Vagina (tissue), 2 donors: ENCODE data around the gene MSI2. TPM values are rescaled to one million over a fixed set of nuclear protein-coding genes. Genes with fewer than 3 reads are reported as not detected.

Source experiments
- DNase-seq, 2 donors: peaks; one replicate each; pipeline ENCODE4 v3.0.0-alpha.2; 2017; ENCODE audit errors: extremely low spot score in 2 of 2
- H3K27ac ChIP-seq: fragments of 200-600 bp; sonication (generic); one replicate; pipeline ENCODE4 v1.5.1; 2019
- H3K27me3 ChIP-seq: fragments of 200-600 bp; sonication (generic); one replicate; pipeline ENCODE4 v1.5.1; 2019
- H3K36me3 ChIP-seq, 2 donors: fragments of 200-600 bp; sonication (generic); one replicate each; pipeline ENCODE4 v1.5.1; 2017 to 2019
- H3K4me1 ChIP-seq: fragments of 200-600 bp; sonication (generic); one replicate; pipeline ENCODE4 v1.5.1; 2019
- H3K4me3 ChIP-seq, 2 donors: fragments of 200-600 bp; sonication (generic); 1 replicate in 1 of 2; 2 replicates in 1 of 2; pipeline ENCODE4 v1.5.1; 2016 to 2019
- H3K9me3 ChIP-seq: fragments of 200-600 bp; sonication (generic); one replicate; pipeline ENCODE4 v1.5.1; 2019
- CTCF ChIP-seq, 3 experiments: fragments of 450-650 bp in 2 of 3; fragments of 200-600 bp in 1 of 3; sonication (generic) in 1 of 3; IDR thresholded peaks; one replicate each; pipeline ENCODE4 v1.5.1; 2017 to 2019; ENCODE audit warnings: antibody characterized with exemption in 3 of 3, mild to moderate bottlenecking in 2 of 3, moderate library complexity in 2 of 3
- POLR2A ChIP-seq, 2 donors: fragments of 450-650 bp; IDR thresholded peaks; one replicate each; pipeline ENCODE4 v1.6.1; 2017; ENCODE audit warnings: antibody characterized with exemption in 2 of 2, mild to moderate bottlenecking in 2 of 2, moderate library complexity in 2 of 2
- POLR2AphosphoS5 ChIP-seq, 2 donors: sonication (generic); formaldehyde crosslinking; IDR thresholded peaks; one replicate each; pipeline ENCODE4 v1.9.0; 2017; ENCODE audit warnings: antibody characterized with exemption in 2 of 2, mild to moderate bottlenecking in 2 of 2, low read depth in 1 of 2; ENCODE audit not compliant: insufficient read depth in 1 of 2
- intact Hi-C: fragments of 100-400 bp; cut with DNase I; formaldehyde crosslinking; loops from one replicate; pipeline ENCODE4 v1.15.1; 2023
- total RNA-seq: library from RNA; depleted of rRNA; stranded (reverse); fragments of >200 nt; gene quantifications from one replicate; pipeline ENCODE4 v1.2.3, GENCODE V29; 2016

MSI2 gene
- total RNA-seq, 1 donor from 2014 or later, result 27.3 TPM

- H3K9me3 ChIP-seq, result no peaks in the 10 kb centered on the region
- H3K27me3 ChIP-seq, result no peaks in the 10 kb centered on the region
- H3K27ac ChIP-seq, result no peak overlapping the region
- no peaks in the 10 kb centered on the region for H3K4me1 ChIP-seq
- DNase-seq, result no peak
- TF ChIP-seq POLR2A (IDR thresholded peaks at IDR 0.05) (no peak), POLR2AphosphoS5 (IDR thresholded peaks at IDR 0.05; ENCODE audit: insufficient read depth in 1 of 2, low read depth in 1 of 2) (no peak), CTCF (IDR thresholded peaks at IDR 0.05) (no peak)
- H3K4me3 ChIP-seq, result no peak overlapping the region
- intact Hi-C loops, result no loop called here
- no peaks in the 10 kb centered on the region for H3K36me3 ChIP-seq
Observed at GRCh38 chr17:57517273-57517631, 260.9 kb downstream of the MSI2 start.

GRCh38 chr17:57517632-57518456, 261.5 kb downstream of the MSI2 start:
- intact Hi-C loops, result no loop called here
- no peak overlapping the region for H3K4me3 ChIP-seq
- H3K27me3 ChIP-seq, result no peaks in the 10 kb centered on the region
- H3K4me1 ChIP-seq, result no peaks in the 10 kb centered on the region
- H3K27ac ChIP-seq, result no peak overlapping the region
- H3K9me3 ChIP-seq, result no peaks in the 10 kb centered on the region
- DNase-seq, result no peak
- TF ChIP-seq CTCF (IDR thresholded peaks at IDR 0.05), result no peak
- TF ChIP-seq POLR2AphosphoS5 (IDR thresholded peaks at IDR 0.05; ENCODE audit: insufficient read depth in 1 of 2, low read depth in 1 of 2), result no peak
- no peak for TF ChIP-seq POLR2A (IDR thresholded peaks at IDR 0.05)
- no peaks in the 10 kb centered on the region for H3K36me3 ChIP-seq

GRCh38 chr17:57518587-57519581, 262.6 kb downstream of the MSI2 start:
- intact Hi-C loops, result no loop called here
- H3K4me1 ChIP-seq, result peaks cover 3% of the 10 kb centered on the region
- H3K9me3 ChIP-seq, result no peaks in the 10 kb centered on the region
- H3K36me3 ChIP-seq, result no peaks in the 10 kb centered on the region
- no peak overlapping the region for H3K27ac ChIP-seq
- H3K4me3 ChIP-seq, result no peak overlapping the region
- H3K27me3 ChIP-seq, result no peaks in the 10 kb centered on the region
- DNase-seq, result no peak
- no peak for TF ChIP-seq POLR2AphosphoS5 (IDR thresholded peaks at IDR 0.05; ENCODE audit: insufficient read depth in 1 of 2, low read depth in 1 of 2)
- TF ChIP-seq POLR2A (IDR thresholded peaks at IDR 0.05), result no peak
- TF ChIP-seq CTCF (IDR thresholded peaks at IDR 0.05), result no peak

- no peak overlapping the region for H3K27ac ChIP-seq
- H3K4me3 ChIP-seq, result no peak overlapping the region
- peaks cover 6% of the 10 kb centered on the region for H3K4me1 ChIP-seq
- no peaks in the 10 kb centered on the region for H3K36me3 ChIP-seq
- no peaks in the 10 kb centered on the region for H3K9me3 ChIP-seq
- intact Hi-C loops, result no loop called here
- H3K27me3 ChIP-seq, result no peaks in the 10 kb centered on the region
- DNase-seq, result no peak
- TF ChIP-seq CTCF (IDR thresholded peaks at IDR 0.05), result no peak
- TF ChIP-seq POLR2AphosphoS5 (IDR thresholded peaks at IDR 0.05; ENCODE audit: insufficient read depth in 1 of 2, low read depth in 1 of 2), result no peak
- TF ChIP-seq POLR2A (IDR thresholded peaks at IDR 0.05), result no peak
Observed at GRCh38 chr17:57519800-57520199, 263.5 kb downstream of the MSI2 start.
